HepG2 (cell line): ENCODE data around the gene CARD9. TPM values are rescaled to one million over a fixed set of nuclear protein-coding genes. Genes with fewer than 3 reads are reported as not detected.

Experiments
- IKZF1 ChIP-seq: fragments of 450-650 bp; IDR thresholded peaks from 2 replicates; pipeline ENCODE4 v1.7.1; 2016
- MBNL3 ChIP-seq: fragments of 250-450 bp; sonication (Bioruptor Pico); conservative IDR thresholded peaks from 2 replicates; pipeline ENCODE4 v1.8.0; 2022; ENCODE audit warnings: mild to moderate bottlenecking, inconsistent platforms
- PCBP2 ChIP-seq: fragments of 200-400 bp; formaldehyde crosslinking; optimal IDR thresholded peaks from 2 replicates; pipeline ENCODE3; 2018; ENCODE audit warnings: low read length, low read depth; ENCODE audit not compliant: poor library complexity, severe bottlenecking
- POLR2AphosphoS2 ChIP-seq: IDR thresholded peaks from 2 replicates; pipeline ENCODE4 v1.6.1; 2011; ENCODE audit warnings: low read depth, low read length, improper control_type of control experiment
- RAD51 ChIP-seq: fragments of 450-650 bp; IDR thresholded peaks from 2 replicates; pipeline ENCODE4 v1.6.1; 2016; ENCODE audit warnings: borderline replicate concordance
- SMAD9 ChIP-seq: sonication (generic); formaldehyde crosslinking; IDR thresholded peaks from 2 replicates; pipeline ENCODE4 v1.5.1; 2020; ENCODE audit warnings: mild to moderate bottlenecking, missing genetic modification reagents
- SOX5 ChIP-seq: IDR thresholded peaks from 2 replicates; pipeline ENCODE4 v1.6.1; 2016; ENCODE audit warnings: borderline replicate concordance
- SRSF4 ChIP-seq: fragments of 200-400 bp; formaldehyde crosslinking; IDR thresholded peaks from one replicate; pipeline ENCODE4 v1.6.1; 2018; ENCODE audit warnings: mild to moderate bottlenecking, low read depth, low read length, moderate library complexity; ENCODE audit not compliant: poor library complexity, severe bottlenecking
- TCF12 ChIP-seq, 2 experiments: fragments of 450-650 bp in 1 of 2; sonication (generic) in 1 of 2; formaldehyde crosslinking in 1 of 2; IDR thresholded peaks; 2 replicates each; pipeline versions ENCODE4 v1.6.1 to v1.8.0; 2017 to 2022; ENCODE audit warnings: antibody characterized with exemption in 1 of 2, mild to moderate bottlenecking in 1 of 2, missing genetic modification reagents in 1 of 2, moderate library complexity in 1 of 2
- TEAD3 ChIP-seq: optimal IDR thresholded peaks from 2 replicates; pipeline ENCODE3; 2016; ENCODE audit warnings: borderline replicate concordance
- TOPORS ChIP-seq: sonication (generic); formaldehyde crosslinking; IDR thresholded peaks from 2 replicates; pipeline ENCODE4 v1.8.0; 2023; ENCODE audit warnings: mild to moderate bottlenecking, missing genetic modification reagents
- U2AF1 ChIP-seq: fragments of 200-400 bp; formaldehyde crosslinking; optimal IDR thresholded peaks from 2 replicates; pipeline ENCODE3; 2017; ENCODE audit warnings: mild to moderate bottlenecking, low read depth, low read length
- ZC3H4 ChIP-seq: sonication (generic); formaldehyde crosslinking; IDR thresholded peaks from 2 replicates; pipeline ENCODE4 v1.4.0; 2020; ENCODE audit warnings: missing genetic modification reagents, borderline replicate concordance
- ZFP90 ChIP-seq: sonication (generic); formaldehyde crosslinking; IDR thresholded peaks from 2 replicates; pipeline ENCODE4 v1.8.0; 2022; ENCODE audit warnings: missing genetic modification reagents, mild to moderate bottlenecking, inconsistent platforms, borderline replicate concordance
- ZNF264 ChIP-seq: sonication (generic); formaldehyde crosslinking; IDR thresholded peaks from 2 replicates; pipeline ENCODE4 v1.4.0; 2020; ENCODE audit warnings: missing genetic modification reagents
- ZNF33A ChIP-seq: sonication (generic); formaldehyde crosslinking; IDR thresholded peaks from 2 replicates; pipeline ENCODE4 v1.5.1; 2020; ENCODE audit warnings: missing genetic modification reagents, mild to moderate bottlenecking, moderate library complexity, borderline replicate concordance
- ZNF816 ChIP-seq: sonication (generic); formaldehyde crosslinking; IDR thresholded peaks from 2 replicates; pipeline ENCODE4 v1.8.0; 2022; ENCODE audit warnings: missing genetic modification reagents, mild to moderate bottlenecking, borderline replicate concordance
- polyA plus RNA-seq, 8 experiments: library from polyadenylated mRNA; depleted of rRNA in 3 of 8; stranded (reverse) in 7 of 8; unstranded in 1 of 8; fragments of >200 nt; fragmentation: Illumina TruSeq in 4 of 8; extraction: Trizol in 4 of 8; gene quantifications; 2 replicates each; pipeline versions ENCODE4 v1.2.1 to v1.2.3, GENCODE V29; 2011 to 2016; ENCODE audit warnings: low read depth in 4 of 8, missing spikeins in 1 of 8, mixed read lengths in 1 of 8; ENCODE audit not compliant: insufficient read depth in 1 of 8
- total RNA-seq, 5 experiments: library from RNA; depleted of rRNA; stranded (reverse); fragments of >200 nt; fragmentation: Illumina TruSeq; extraction: Trizol; gene quantifications; 2 replicates each; pipeline ENCODE4 v1.2.3, GENCODE V29; 2016; ENCODE audit warnings: low read depth in 1 of 5
- TF ChIP-seq, protein P1 (sequence below): sonication (generic); formaldehyde crosslinking; IDR thresholded peaks from 2 replicates; pipeline ENCODE4 v1.9.0; 2022; ENCODE audit warnings: missing genetic modification reagents, mild to moderate bottlenecking, borderline replicate concordance
- TF ChIP-seq, protein P2 (sequence below): sonication (generic); formaldehyde crosslinking; IDR thresholded peaks from 2 replicates; pipeline ENCODE4 v1.4.0; 2020; ENCODE audit warnings: missing genetic modification reagents
- TF ChIP-seq, protein P3 (sequence below): conservative IDR thresholded peaks from 2 replicates; pipeline ENCODE4 v1.6.1; 2018; ENCODE audit warnings: missing genetic modification reagents
- TF ChIP-seq, protein P4 (sequence below): fragments of 450-650 bp; IDR thresholded peaks from 2 replicates; pipeline ENCODE4 v1.6.1; 2017
- TF ChIP-seq, protein P5 (sequence below): sonication (generic); formaldehyde crosslinking; IDR thresholded peaks from 2 replicates; pipeline ENCODE4 v1.5.1; 2020; ENCODE audit warnings: missing genetic modification reagents, mild to moderate bottlenecking, borderline replicate concordance

The CARD9 gene
- total and polyA plus RNA-seq, 2 of the 13 experiments (the other 11 are each of a cell fraction or from before 2014, with no cell fraction given), result 3.3 to 7.4 TPM

DNA sequence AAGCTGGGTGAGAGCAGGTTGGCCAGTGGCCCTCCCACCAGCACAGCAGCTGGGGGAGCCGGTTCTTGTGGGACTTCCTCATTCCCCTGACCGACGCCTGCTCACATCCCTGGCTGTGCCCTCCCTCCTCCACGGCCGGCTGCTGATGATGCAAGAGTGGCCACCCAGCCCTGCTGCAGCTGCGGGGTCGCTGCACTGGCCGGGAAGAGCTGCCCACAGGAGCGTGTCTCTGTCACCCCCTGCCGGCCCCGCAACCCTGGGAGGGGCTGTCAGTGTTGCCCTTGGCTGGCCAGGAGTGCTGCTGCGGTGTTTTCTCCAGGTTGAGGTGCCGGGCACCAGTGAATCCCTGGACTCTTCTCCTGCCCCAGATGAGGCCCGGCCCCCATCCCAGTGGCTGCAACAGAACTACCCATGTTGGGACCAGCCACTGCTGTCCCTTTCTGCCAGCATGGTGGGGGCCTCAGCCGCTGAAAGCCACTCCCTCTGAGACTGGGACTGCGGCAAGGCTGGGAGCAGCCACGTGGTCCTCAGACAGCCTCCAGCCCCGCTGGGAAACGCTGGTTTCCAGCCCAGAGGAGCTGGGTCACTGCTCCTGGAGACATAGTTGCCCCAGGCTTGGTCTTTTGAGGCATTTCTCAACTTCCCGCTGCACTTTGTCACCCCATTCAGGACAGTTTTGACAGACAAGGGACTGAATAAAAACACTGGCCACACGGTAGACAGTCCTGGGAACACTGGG lies 739 bp downstream of the CARD9 start (continued):
- TF ChIP-seq, protein P1, sequence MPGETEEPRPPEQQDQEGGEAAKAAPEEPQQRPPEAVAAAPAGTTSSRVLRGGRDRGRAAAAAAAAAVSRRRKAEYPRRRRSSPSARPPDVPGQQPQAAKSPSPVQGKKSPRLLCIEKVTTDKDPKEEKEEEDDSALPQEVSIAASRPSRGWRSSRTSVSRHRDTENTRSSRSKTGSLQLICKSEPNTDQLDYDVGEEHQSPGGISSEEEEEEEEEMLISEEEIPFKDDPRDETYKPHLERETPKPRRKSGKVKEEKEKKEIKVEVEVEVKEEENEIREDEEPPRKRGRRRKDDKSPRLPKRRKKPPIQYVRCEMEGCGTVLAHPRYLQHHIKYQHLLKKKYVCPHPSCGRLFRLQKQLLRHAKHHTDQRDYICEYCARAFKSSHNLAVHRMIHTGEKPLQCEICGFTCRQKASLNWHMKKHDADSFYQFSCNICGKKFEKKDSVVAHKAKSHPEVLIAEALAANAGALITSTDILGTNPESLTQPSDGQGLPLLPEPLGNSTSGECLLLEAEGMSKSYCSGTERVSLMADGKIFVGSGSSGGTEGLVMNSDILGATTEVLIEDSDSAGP (CRISPR knock-in tag), result peak; percentile 64; the same call in 1 of the 2 replicates
- TF ChIP-seq SMAD9 (CRISPR knock-in tag), result no peak
- TF ChIP-seq SOX5 (CRISPR knock-in tag), result 0 out of 2 replicates have a peak, but pooled peaks have one; percentile 44
- TF ChIP-seq MBNL3 (CRISPR knock-in tag), result no peak
- TF ChIP-seq TEAD3, result peak; percentile 76
- TF ChIP-seq, protein P2, sequence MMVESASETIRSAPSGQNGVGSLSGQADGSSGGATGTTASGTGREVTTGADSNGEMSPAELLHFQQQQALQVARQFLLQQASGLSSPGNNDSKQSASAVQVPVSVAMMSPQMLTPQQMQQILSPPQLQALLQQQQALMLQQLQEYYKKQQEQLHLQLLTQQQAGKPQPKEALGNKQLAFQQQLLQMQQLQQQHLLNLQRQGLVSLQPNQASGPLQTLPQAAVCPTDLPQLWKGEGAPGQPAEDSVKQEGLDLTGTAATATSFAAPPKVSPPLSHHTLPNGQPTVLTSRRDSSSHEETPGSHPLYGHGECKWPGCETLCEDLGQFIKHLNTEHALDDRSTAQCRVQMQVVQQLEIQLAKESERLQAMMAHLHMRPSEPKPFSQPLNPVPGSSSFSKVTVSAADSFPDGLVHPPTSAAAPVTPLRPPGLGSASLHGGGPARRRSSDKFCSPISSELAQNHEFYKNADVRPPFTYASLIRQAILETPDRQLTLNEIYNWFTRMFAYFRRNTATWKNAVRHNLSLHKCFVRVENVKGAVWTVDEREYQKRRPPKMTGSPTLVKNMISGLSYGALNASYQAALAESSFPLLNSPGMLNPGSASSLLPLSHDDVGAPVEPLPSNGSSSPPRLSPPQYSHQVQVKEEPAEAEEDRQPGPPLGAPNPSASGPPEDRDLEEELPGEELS (CRISPR knock-in tag), result peak; percentile 59
- TF ChIP-seq, protein P3, sequence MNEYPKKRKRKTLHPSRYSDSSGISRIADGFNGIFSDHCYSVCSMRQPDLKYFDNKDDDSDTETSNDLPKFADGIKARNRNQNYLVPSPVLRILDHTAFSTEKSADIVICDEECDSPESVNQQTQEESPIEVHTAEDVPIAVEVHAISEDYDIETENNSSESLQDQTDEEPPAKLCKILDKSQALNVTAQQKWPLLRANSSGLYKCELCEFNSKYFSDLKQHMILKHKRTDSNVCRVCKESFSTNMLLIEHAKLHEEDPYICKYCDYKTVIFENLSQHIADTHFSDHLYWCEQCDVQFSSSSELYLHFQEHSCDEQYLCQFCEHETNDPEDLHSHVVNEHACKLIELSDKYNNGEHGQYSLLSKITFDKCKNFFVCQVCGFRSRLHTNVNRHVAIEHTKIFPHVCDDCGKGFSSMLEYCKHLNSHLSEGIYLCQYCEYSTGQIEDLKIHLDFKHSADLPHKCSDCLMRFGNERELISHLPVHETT (CRISPR knock-in tag), result no peak
- TF ChIP-seq TOPORS, result no peak
- TF ChIP-seq ZNF33A, result no peak
- no peak for TF ChIP-seq RAD51
- TF ChIP-seq, protein P4, sequence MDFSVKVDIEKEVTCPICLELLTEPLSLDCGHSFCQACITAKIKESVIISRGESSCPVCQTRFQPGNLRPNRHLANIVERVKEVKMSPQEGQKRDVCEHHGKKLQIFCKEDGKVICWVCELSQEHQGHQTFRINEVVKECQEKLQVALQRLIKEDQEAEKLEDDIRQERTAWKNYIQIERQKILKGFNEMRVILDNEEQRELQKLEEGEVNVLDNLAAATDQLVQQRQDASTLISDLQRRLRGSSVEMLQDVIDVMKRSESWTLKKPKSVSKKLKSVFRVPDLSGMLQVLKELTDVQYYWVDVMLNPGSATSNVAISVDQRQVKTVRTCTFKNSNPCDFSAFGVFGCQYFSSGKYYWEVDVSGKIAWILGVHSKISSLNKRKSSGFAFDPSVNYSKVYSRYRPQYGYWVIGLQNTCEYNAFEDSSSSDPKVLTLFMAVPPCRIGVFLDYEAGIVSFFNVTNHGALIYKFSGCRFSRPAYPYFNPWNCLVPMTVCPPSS, result no peak
- TF ChIP-seq, protein P5, sequence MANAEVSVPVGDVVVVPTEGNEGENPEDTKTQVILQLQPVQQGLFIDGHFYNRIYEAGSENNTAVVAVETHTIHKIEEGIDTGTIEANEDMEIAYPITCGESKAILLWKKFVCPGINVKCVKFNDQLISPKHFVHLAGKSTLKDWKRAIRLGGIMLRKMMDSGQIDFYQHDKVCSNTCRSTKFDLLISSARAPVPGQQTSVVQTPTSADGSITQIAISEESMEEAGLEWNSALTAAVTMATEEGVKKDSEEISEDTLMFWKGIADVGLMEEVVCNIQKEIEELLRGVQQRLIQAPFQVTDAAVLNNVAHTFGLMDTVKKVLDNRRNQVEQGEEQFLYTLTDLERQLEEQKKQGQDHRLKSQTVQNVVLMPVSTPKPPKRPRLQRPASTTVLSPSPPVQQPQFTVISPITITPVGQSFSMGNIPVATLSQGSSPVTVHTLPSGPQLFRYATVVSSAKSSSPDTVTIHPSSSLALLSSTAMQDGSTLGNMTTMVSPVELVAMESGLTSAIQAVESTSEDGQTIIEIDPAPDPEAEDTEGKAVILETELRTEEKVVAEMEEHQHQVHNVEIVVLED (CRISPR knock-in tag), result no peak
- no peak for TF ChIP-seq PCBP2
- no peak for TF ChIP-seq ZNF816
- no peak for TF ChIP-seq TCF12 (IDR thresholded peaks at IDR 0.05)
- no peak for TF ChIP-seq TCF12 (CRISPR knock-in tag; IDR thresholded peaks at IDR 0.05)
- no peak for TF ChIP-seq POLR2AphosphoS2
- TF ChIP-seq IKZF1, result no peak
- TF ChIP-seq SRSF4, result no peak
- TF ChIP-seq ZC3H4 (CRISPR knock-in tag), result no peak
- TF ChIP-seq ZNF264, result 0 out of 2 replicates have a peak, but pooled peaks have one; percentile 53
- TF ChIP-seq U2AF1, result no peak
- TF ChIP-seq ZFP90 (CRISPR knock-in tag), result peak; percentile 61
